ENCODE data around the gene VSIG2. TPM values are rescaled to one million over a fixed set of nuclear protein-coding genes. Genes with fewer than 3 reads are reported as not detected.

Gene VSIG2
- total RNA-seq, 1 donor from 2014 or later, result 0.20 TPM

GRCh38 chr11:124753624-124754023 lies 1.6 kb upstream of the VSIG2 start:
- Mint-ChIP-seq H3K36me3 (ENCODE audit: low read depth) (peaks cover 3% of the 10 kb centered on the region), H3K27ac (no peak overlapping the region), H3K4me1 (peaks cover 29% of the 10 kb centered on the region), H3K4me3 (no peak overlapping the region), H3K9me3 (no peaks in the 10 kb centered on the region), H3K27me3 (peaks cover 3% of the 10 kb centered on the region)
- no peak for DNase-seq
- POLR2A ChIA-PET, result no interaction called here
- no peak for ATAC-seq (ENCODE audit: low read depth)
- no peak for TF ChIP-seq CTCF (IDR thresholded peaks at IDR 0.05)
- intact Hi-C loops (cut with micrococcal nuclease), result no loop called here
- CTCF ChIA-PET, result interaction anchor here (1.1 to 1.6 kb wide), 2 partner anchors 85 to 130 kb away, joined by 3 to 4 read pairs; no protein-coding TSS in a partner anchor

- H3K27me3 Mint-ChIP-seq, result peaks cover 2% of the 10 kb centered on the region
- no peak overlapping the region for H3K27ac Mint-ChIP-seq
- no peak for ATAC-seq (ENCODE audit: low read depth)
- peaks cover 29% of the 10 kb centered on the region for H3K4me1 Mint-ChIP-seq
- peaks cover 3% of the 10 kb centered on the region for H3K36me3 Mint-ChIP-seq (ENCODE audit: low read depth)
- no peaks in the 10 kb centered on the region for H3K9me3 Mint-ChIP-seq
- ChIA-PET CTCF (interaction anchor here (0.9 to 1.6 kb wide), 3 partner anchors 9 to 130 kb away, joined by 3 to 4 read pairs (median 3); no protein-coding TSS in a partner anchor), POLR2A (interaction anchor here (0.6 kb wide), 1 partner anchor 10 kb away, joined by 4 read pairs; no protein-coding TSS in a partner anchor)
- no peak for TF ChIP-seq CTCF (IDR thresholded peaks at IDR 0.05)
- intact Hi-C loops (cut with micrococcal nuclease), result no loop called here
- H3K4me3 Mint-ChIP-seq, result no peak overlapping the region
- no peak for DNase-seq
Measured at GRCh38 chr11:124753205-124753604, 1.1 kb upstream of the VSIG2 start.

GRCh38 chr11:124752471-124753102 lies 532 bp upstream of the VSIG2 start:
- Mint-ChIP-seq H3K27me3 (peaks cover 2% of the 10 kb centered on the region), H3K27ac (no peak overlapping the region), H3K4me3 (no peak overlapping the region), H3K36me3 (ENCODE audit: low read depth) (peaks cover 3% of the 10 kb centered on the region), H3K4me1 (peaks cover 26% of the 10 kb centered on the region), H3K9me3 (no peaks in the 10 kb centered on the region)
- no peak for ATAC-seq (ENCODE audit: low read depth)
- DNase-seq, result no peak
- no peak for TF ChIP-seq CTCF (IDR thresholded peaks at IDR 0.05)
- CTCF ChIA-PET, result interaction anchor here (0.9 to 1.4 kb wide), 2 partner anchors 10 to 11 kb away, joined by 3 to 4 read pairs; no protein-coding TSS in a partner anchor
- POLR2A ChIA-PET, result interaction anchor here (0.6 kb wide), 1 partner anchor 11 kb away, joined by 4 read pairs; no protein-coding TSS in a partner anchor
- intact Hi-C loops (cut with micrococcal nuclease), result no loop called here

- DNase-seq, result no peak
- intact Hi-C loops (cut with micrococcal nuclease), result no loop called here
- Mint-ChIP-seq H3K4me3 (no peak overlapping the region), H3K27ac (no peak overlapping the region), H3K27me3 (peaks cover 2% of the 10 kb centered on the region), H3K4me1 (peaks cover 35% of the 10 kb centered on the region), H3K9me3 (no peaks in the 10 kb centered on the region), H3K36me3 (ENCODE audit: low read depth) (peaks cover 7% of the 10 kb centered on the region)
- no peak for TF ChIP-seq CTCF (IDR thresholded peaks at IDR 0.05)
- no peak for ATAC-seq (ENCODE audit: low read depth)
- POLR2A ChIA-PET, result interaction anchor here (0.6 kb wide), 1 partner anchor 116 kb away, joined by 5 read pairs; no protein-coding TSS in a partner anchor
- CTCF ChIA-PET, result interaction anchor here (0.8 kb wide), 1 partner anchor 81 kb away, joined by 3 read pairs; no protein-coding TSS in a partner anchor
Measured at GRCh38 chr11:124751391-124751740, 689 bp downstream of the VSIG2 start.

GRCh38 chr11:124749912-124750311 lies 2.1 kb downstream of the VSIG2 start:
- CTCF ChIA-PET, result interaction anchor here (1.5 kb wide), 1 partner anchor 8 kb away, joined by 5 read pairs; no protein-coding TSS in a partner anchor

More at GRCh38 chr11:124749912-124750311, 2.1 kb downstream of the VSIG2 start:
- DNase-seq (no peak), ATAC-seq (ENCODE audit: low read depth) (no peak)
- Mint-ChIP-seq H3K4me3 (peak overlapping the region; percentile 50), H3K36me3 (ENCODE audit: low read depth) (peaks cover 9% of the 10 kb centered on the region), H3K27ac (peak overlapping the region; percentile 42), H3K9me3 (no peaks in the 10 kb centered on the region), H3K27me3 (peaks cover 2% of the 10 kb centered on the region), H3K4me1 (peaks cover 39% of the 10 kb centered on the region)
- intact Hi-C loops (cut with micrococcal nuclease), result loop anchor here (5.0 kb wide), 3 partner anchors 322 to 1688 kb away; partner anchors contain the start of genes HSPA8 and TMEM218
- TF ChIP-seq CTCF (IDR thresholded peaks at IDR 0.05), result no peak
- POLR2A ChIA-PET, result no interaction called here

Measured in activated B cell treated with CpG ODN at 0.5 μM for 24 hours (primary cell).